Body of pancreas (tissue), 4 donors: ENCODE data around the gene OOSP4A.

ENCODE experiments used
- CTCF ChIP-seq, 7 experiments: fragments of 450-650 bp in 4 of 7; fragments of 200-600 bp in 3 of 7; sonication (generic) in 3 of 7; IDR thresholded peaks; one replicate each; pipeline ENCODE4 v1.5.1; 2016 to 2019; ENCODE audit warnings: antibody characterized with exemption in 7 of 7
- POLR2A ChIP-seq, 3 donors: fragments of 450-650 bp; IDR thresholded peaks; one replicate each; pipeline ENCODE4 v1.6.1; 2016; ENCODE audit warnings: antibody characterized with exemption in 3 of 3, mild to moderate bottlenecking in 2 of 3

- TF ChIP-seq CTCF (IDR thresholded peaks at IDR 0.05): no peak
- TF ChIP-seq POLR2A (IDR thresholded peaks at IDR 0.05): no peak
Measured at GRCh38 chr11:59999691-60000090, 35.9 kb downstream of the OOSP4A start.
